ENCODE measurements around the gene SACM1L. TPM values are rescaled to one million over a fixed set of nuclear protein-coding genes. Genes with fewer than 3 reads are reported as not detected.

Gene SACM1L
- total RNA-seq, 1 experiment from 2014 or later, result 31.6 TPM

DNA sequence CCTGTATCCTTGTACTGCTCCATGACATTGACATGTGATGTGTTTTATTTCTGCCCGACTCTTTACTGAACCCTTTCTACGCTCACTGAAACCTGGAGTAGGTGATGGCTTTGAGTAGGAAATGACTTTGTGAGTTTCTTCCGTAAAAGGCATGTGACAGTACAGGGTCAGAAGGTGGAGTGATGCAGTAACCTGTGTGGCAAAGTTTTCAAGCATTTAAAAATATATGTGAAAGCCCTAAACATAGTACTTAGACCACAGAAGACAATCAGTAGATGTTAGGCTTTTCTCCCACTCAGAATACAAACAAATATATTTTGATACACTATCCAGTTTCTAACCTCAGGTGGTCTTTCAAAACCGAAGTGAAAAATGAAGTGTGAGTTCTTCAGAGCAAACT is 31.3 kb upstream of the SACM1L start:
- Histone ChIP-seq H3K4me1 (ENCODE audit: control insufficient read depth, insufficient read depth, low read length) (peaks cover 14% of the 10 kb centered on the region), H3K27ac (ENCODE audit: low read length) (no peak overlapping the region), H3K36me3 (ENCODE audit: control insufficient read depth, insufficient read depth, low read length) (no peaks in the 10 kb centered on the region; the same call in 1 of the 2 replicates), H3K9me3 (ENCODE audit: control insufficient read depth, insufficient read depth, low read depth, low read length) (no peaks in the 10 kb centered on the region), H3K27me3 (ENCODE audit: control insufficient read depth, insufficient read depth, low read length) (no peaks in the 10 kb centered on the region), H3K4me3 (ENCODE audit: low read depth in 2 of 2, low read length in 2 of 2) (no peak overlapping the region)
- TF ChIP-seq POLR2AphosphoS5 (IDR thresholded peaks at IDR 0.05; ENCODE audit: low read depth, low read length), result no peak
- TF ChIP-seq, protein P1, sequence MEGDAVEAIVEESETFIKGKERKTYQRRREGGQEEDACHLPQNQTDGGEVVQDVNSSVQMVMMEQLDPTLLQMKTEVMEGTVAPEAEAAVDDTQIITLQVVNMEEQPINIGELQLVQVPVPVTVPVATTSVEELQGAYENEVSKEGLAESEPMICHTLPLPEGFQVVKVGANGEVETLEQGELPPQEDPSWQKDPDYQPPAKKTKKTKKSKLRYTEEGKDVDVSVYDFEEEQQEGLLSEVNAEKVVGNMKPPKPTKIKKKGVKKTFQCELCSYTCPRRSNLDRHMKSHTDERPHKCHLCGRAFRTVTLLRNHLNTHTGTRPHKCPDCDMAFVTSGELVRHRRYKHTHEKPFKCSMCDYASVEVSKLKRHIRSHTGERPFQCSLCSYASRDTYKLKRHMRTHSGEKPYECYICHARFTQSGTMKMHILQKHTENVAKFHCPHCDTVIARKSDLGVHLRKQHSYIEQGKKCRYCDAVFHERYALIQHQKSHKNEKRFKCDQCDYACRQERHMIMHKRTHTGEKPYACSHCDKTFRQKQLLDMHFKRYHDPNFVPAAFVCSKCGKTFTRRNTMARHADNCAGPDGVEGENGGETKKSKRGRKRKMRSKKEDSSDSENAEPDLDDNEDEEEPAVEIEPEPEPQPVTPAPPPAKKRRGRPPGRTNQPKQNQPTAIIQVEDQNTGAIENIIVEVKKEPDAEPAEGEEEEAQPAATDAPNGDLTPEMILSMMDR (IDR thresholded peaks at IDR 0.05), result no peak
- TF ChIP-seq TCF7L2 (IDR thresholded peaks at IDR 0.05; ENCODE audit: low read depth, low read length), result no peak
- TF ChIP-seq SIN3A (IDR thresholded peaks at IDR 0.05; ENCODE audit: borderline replicate concordance, insufficient read depth, low read depth, low read length), result no peak
- TF ChIP-seq, protein P2, sequence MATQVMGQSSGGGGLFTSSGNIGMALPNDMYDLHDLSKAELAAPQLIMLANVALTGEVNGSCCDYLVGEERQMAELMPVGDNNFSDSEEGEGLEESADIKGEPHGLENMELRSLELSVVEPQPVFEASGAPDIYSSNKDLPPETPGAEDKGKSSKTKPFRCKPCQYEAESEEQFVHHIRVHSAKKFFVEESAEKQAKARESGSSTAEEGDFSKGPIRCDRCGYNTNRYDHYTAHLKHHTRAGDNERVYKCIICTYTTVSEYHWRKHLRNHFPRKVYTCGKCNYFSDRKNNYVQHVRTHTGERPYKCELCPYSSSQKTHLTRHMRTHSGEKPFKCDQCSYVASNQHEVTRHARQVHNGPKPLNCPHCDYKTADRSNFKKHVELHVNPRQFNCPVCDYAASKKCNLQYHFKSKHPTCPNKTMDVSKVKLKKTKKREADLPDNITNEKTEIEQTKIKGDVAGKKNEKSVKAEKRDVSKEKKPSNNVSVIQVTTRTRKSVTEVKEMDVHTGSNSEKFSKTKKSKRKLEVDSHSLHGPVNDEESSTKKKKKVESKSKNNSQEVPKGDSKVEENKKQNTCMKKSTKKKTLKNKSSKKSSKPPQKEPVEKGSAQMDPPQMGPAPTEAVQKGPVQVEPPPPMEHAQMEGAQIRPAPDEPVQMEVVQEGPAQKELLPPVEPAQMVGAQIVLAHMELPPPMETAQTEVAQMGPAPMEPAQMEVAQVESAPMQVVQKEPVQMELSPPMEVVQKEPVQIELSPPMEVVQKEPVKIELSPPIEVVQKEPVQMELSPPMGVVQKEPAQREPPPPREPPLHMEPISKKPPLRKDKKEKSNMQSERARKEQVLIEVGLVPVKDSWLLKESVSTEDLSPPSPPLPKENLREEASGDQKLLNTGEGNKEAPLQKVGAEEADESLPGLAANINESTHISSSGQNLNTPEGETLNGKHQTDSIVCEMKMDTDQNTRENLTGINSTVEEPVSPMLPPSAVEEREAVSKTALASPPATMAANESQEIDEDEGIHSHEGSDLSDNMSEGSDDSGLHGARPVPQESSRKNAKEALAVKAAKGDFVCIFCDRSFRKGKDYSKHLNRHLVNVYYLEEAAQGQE (IDR thresholded peaks at IDR 0.05; ENCODE audit: insufficient read depth in 1 of 2, low read depth in 2 of 2, low read length in 1 of 2), result no peak
- ATAC-seq (no peak), DNase-seq (ENCODE audit: low read depth, low spot score) (no peak)
- CTCF ChIA-PET, result no interaction called here
- POLR2A ChIA-PET, result no interaction called here
- BruUV-seq (replicated peaks), result TSS peak; percentile 37
- in situ Hi-C loops (cut with HindIII; ENCODE audit: low pct_unique_long_range_greater_than_20kb, low sequenced_read_pairs), result no loop called here
- intact Hi-C loops (cut with micrococcal nuclease; ENCODE audit: unreplicated experiment), result loop anchor here (2.0 to 5.0 kb wide), 3 partner anchors 46 to 146 kb away; no protein-coding TSS in a partner anchor

DNA sequence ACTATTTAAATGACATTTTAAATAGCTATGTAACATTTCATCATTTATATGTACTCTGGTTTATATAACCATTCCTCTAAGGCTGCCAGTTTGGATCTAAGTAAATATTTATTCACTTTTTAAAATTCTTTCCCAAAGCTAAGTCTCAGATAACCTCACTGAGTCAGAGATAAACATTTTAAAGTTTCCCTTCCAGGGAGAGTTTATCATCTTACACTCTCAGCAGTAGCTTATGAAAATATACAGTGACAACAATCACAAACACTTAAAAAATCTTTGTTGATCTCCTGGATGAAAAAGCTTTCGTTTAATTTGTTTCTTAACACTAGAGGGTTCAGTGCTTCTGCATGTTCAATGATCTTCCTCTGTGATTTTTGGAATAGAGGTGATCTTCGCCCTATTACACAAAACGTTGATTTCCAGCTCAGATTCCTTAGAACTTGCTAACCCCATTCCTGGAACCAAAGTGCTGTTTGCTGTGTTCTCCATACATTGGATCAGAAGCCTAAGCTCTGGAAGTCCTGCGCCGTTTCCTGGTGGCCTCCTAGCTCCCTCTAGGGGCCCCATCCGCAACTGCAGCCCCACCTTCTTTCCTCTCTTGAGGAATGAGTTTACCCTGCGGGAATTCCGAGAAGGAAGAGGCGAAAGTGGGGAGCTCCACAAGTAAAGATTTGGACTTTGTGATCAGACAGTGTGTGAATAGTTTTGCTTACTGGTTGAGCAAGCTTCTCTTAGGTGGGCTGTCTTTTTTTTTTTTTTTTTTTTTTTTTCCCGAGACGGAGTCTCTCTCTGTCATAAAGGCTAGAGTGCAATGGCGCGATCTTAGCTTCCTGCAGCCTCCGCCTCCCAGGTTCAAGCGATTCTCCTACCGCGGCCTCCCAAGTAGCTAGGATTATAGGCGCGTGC is 29.3 kb upstream of the SACM1L start:
- Histone ChIP-seq H3K4me1 (ENCODE audit: control insufficient read depth, insufficient read depth, low read length) (peaks cover 11% of the 10 kb centered on the region), H3K27me3 (ENCODE audit: control insufficient read depth, insufficient read depth, low read length) (no peaks in the 10 kb centered on the region), H3K9me3 (ENCODE audit: control insufficient read depth, insufficient read depth, low read depth, low read length) (no peaks in the 10 kb centered on the region), H3K27ac (ENCODE audit: low read length) (no peak overlapping the region), H3K4me3 (ENCODE audit: low read depth in 2 of 2, low read length in 2 of 2) (no peak overlapping the region), H3K36me3 (ENCODE audit: control insufficient read depth, insufficient read depth, low read length) (no peaks in the 10 kb centered on the region; the same call in 1 of the 2 replicates)
- no TSS peak for BruUV-seq (replicated peaks)
- CTCF ChIA-PET, result interaction anchor here (0.6 to 1.2 kb wide), 11 partner anchors 10 to 218 kb away, joined by 4 to 21 read pairs (median 5); no protein-coding TSS in a partner anchor
- intact Hi-C loops (cut with micrococcal nuclease; ENCODE audit: unreplicated experiment) (loop anchor here (5.0 to 10.0 kb wide), 3 partner anchors 48 to 625 kb away; no protein-coding TSS in a partner anchor), in situ Hi-C loops (cut with HindIII; ENCODE audit: low pct_unique_long_range_greater_than_20kb, low sequenced_read_pairs) (no loop called here)
- ATAC-seq (peak; percentile 73), DNase-seq (ENCODE audit: low read depth, low spot score) (peak; percentile 51)
- POLR2A ChIA-PET, result no interaction called here
- TF ChIP-seq, protein P1 (IDR thresholded peaks at IDR 0.05), result peak; percentile 92
- TF ChIP-seq TCF7L2 (IDR thresholded peaks at IDR 0.05; ENCODE audit: low read depth, low read length) (no peak), POLR2AphosphoS5 (IDR thresholded peaks at IDR 0.05; ENCODE audit: low read depth, low read length) (no peak), SIN3A (IDR thresholded peaks at IDR 0.05; ENCODE audit: borderline replicate concordance, insufficient read depth, low read depth, low read length) (no peak)
- TF ChIP-seq, protein P2 (IDR thresholded peaks at IDR 0.05; ENCODE audit: insufficient read depth in 1 of 2, low read depth in 2 of 2, low read length in 1 of 2), result no peak

Data from Panc1 (cell line).